DOHH2 (cell line): ENCODE results near the gene CD74.
A peak's percentile ranks its signal among the peaks of the same experiment; 100 is the strongest.

Source experiments
- H3F3A ChIP-seq: fragments of 200-600 bp; sonication (generic), shearing (Covaris generic); 2 replicates; pipeline ENCODE4 v1.6.0; 2016; ENCODE audit warnings: antibody characterized with exemption, mild to moderate bottlenecking; ENCODE audit not compliant: control insufficient read depth, insufficient read depth
- H3K27ac ChIP-seq: fragments of 200-600 bp; sonication (generic); 2 replicates; pipeline ENCODE4 v1.5.1; 2014; ENCODE audit warnings: low read depth, mild to moderate bottlenecking, low read length, moderate library complexity
- H3K27me3 ChIP-seq: fragments of 200-600 bp; sonication (generic); 2 replicates; pipeline ENCODE4 v1.6.1; 2014; ENCODE audit warnings: mild to moderate bottlenecking, low read length, mixed read lengths; ENCODE audit not compliant: control insufficient read depth
- H3K36me3 ChIP-seq: fragments of 200-600 bp; sonication (generic); 2 replicates; pipeline ENCODE4 v1.6.1; 2014; ENCODE audit warnings: mild to moderate bottlenecking, low read length, moderate library complexity, mixed read lengths; ENCODE audit not compliant: control insufficient read depth
- H3K4me1 ChIP-seq: fragments of 200-600 bp; sonication (generic); 2 replicates; pipeline ENCODE4 v1.6.1; 2014; ENCODE audit warnings: mild to moderate bottlenecking, low read length, mixed read lengths; ENCODE audit not compliant: control insufficient read depth
- H3K4me2 ChIP-seq: fragments of 200-600 bp; sonication (generic); 2 replicates; pipeline ENCODE4 v1.6.0; 2014; ENCODE audit warnings: mild to moderate bottlenecking, low read length, moderate library complexity
- H3K4me3 ChIP-seq: fragments of 200-600 bp; sonication (generic); 2 replicates; pipeline ENCODE4 v1.5.1; 2014; ENCODE audit warnings: mild to moderate bottlenecking, low read length, mixed read lengths
- H3K79me2 ChIP-seq: fragments of 200-600 bp; sonication (generic); 2 replicates; pipeline ENCODE4 v1.6.1; 2014; ENCODE audit warnings: mild to moderate bottlenecking, low read length, mixed read lengths; ENCODE audit not compliant: control insufficient read depth
- H3K9me2 ChIP-seq: fragments of 200-600 bp; sonication (generic); replicated peaks from 2 replicates; pipeline ENCODE4 v1.6.1; 2014; ENCODE audit warnings: mild to moderate bottlenecking, low read length, mixed read lengths; ENCODE audit not compliant: control insufficient read depth
- H3K9me3 ChIP-seq: fragments of 200-600 bp; sonication (generic); 2 replicates; pipeline ENCODE4 v1.6.1; 2014; ENCODE audit warnings: antibody characterized with exemption, low read length, mixed read lengths; ENCODE audit not compliant: control insufficient read depth, insufficient read depth
- H4K20me1 ChIP-seq: fragments of 200-600 bp; sonication (generic); 2 replicates; pipeline ENCODE4 v1.6.0; 2014; ENCODE audit warnings: low read depth, mild to moderate bottlenecking, antibody characterized with exemption, low read length, moderate library complexity; ENCODE audit not compliant: control insufficient read depth, insufficient read depth
- CTCF ChIP-seq: fragments of 200-600 bp; sonication (generic); IDR thresholded peaks from one replicate; pipeline ENCODE4 v1.5.1; 2014; ENCODE audit warnings: antibody characterized with exemption, mild to moderate bottlenecking, low read depth, low read length; ENCODE audit not compliant: poor library complexity, severe bottlenecking
- EZH2phosphoT487 ChIP-seq: fragments of 200-600 bp; sonication (generic); IDR thresholded peaks from 2 replicates; pipeline ENCODE4 v1.6.1; 2017; ENCODE audit warnings: borderline replicate concordance, mild to moderate bottlenecking, antibody characterized with exemption, low read length, moderate library complexity, mixed read lengths

The CD74 gene

GRCh38 chr5:150412319-150413175 is at the start of gene CD74:
Gene CD74, minus strand, starts transcription at chr5:150412910. Its CDS starts 161 bp downstream, at chr5:150412749.
- H3K4me1 ChIP-seq = peaks cover 73% of the 10 kb centered on the region
- TF ChIP-seq CTCF = no peak
- TF ChIP-seq EZH2phosphoT487 = no peak
- peak within 1 kb of the TSS; percentile 98 for H3K27ac ChIP-seq
- H3K4me3 ChIP-seq = peak within 1 kb of the TSS; percentile 96
- H3F3A ChIP-seq = peaks cover 40% of the 10 kb centered on the region
- H3K79me2 ChIP-seq = peaks cover 61% of the 10 kb centered on the region
- no peaks in the 10 kb centered on the region for H3K9me3 ChIP-seq
- H3K9me2 ChIP-seq = no peaks in the 10 kb centered on the region
- peaks cover 48% of the 10 kb centered on the region for H3K36me3 ChIP-seq
- peak within 1 kb of the TSS; percentile 98 for H3K4me2 ChIP-seq
- no peaks in the 10 kb centered on the region for H3K27me3 ChIP-seq
- peaks cover 19% of the 10 kb centered on the region; the same call in 1 of the 2 replicates for H4K20me1 ChIP-seq

- Histone ChIP-seq H3K4me1 (peaks cover 81% of the 10 kb centered on the region), H3K27ac (peak overlapping the region; percentile 76), H3K4me2 (peak overlapping the region; percentile 84), H3F3A (peaks cover 10% of the 10 kb centered on the region), H3K36me3 (no peaks in the 10 kb centered on the region), H3K9me2 (no peaks in the 10 kb centered on the region), H3K79me2 (no peaks in the 10 kb centered on the region), H4K20me1 (no peaks in the 10 kb centered on the region), H3K9me3 (no peaks in the 10 kb centered on the region), H3K4me3 (peak overlapping the region; percentile 55), H3K27me3 (no peaks in the 10 kb centered on the region)
- no peak for TF ChIP-seq CTCF
- no peak for TF ChIP-seq EZH2phosphoT487
These were observed 48.5 kb upstream of the CD74 start for GRCh38 chr5:150461231-150461630.

- H3K27ac ChIP-seq = peak overlapping the region; percentile 76
- H4K20me1 ChIP-seq = no peaks in the 10 kb centered on the region
- no peaks in the 10 kb centered on the region for H3K9me2 ChIP-seq
- peak overlapping the region; percentile 84 for H3K4me2 ChIP-seq
- no peaks in the 10 kb centered on the region for H3K27me3 ChIP-seq
- peak overlapping the region; percentile 55 for H3K4me3 ChIP-seq
- no peaks in the 10 kb centered on the region for H3K9me3 ChIP-seq
- H3K4me1 ChIP-seq = peaks cover 83% of the 10 kb centered on the region
- peaks cover 11% of the 10 kb centered on the region for H3F3A ChIP-seq
- TF ChIP-seq EZH2phosphoT487 = no peak
- TF ChIP-seq CTCF = no peak
- H3K36me3 ChIP-seq = no peaks in the 10 kb centered on the region
- no peaks in the 10 kb centered on the region for H3K79me2 ChIP-seq
These were observed 48.1 kb upstream of the CD74 start for GRCh38 chr5:150460781-150461180.
